Mammary epithelial cell (primary cell): ENCODE data around the gene HMSD.
"Not testable (repeated sequence)": the region's sequence is repeated elsewhere in the genome, so short reads cannot be mapped to it uniquely, and the experiment has no call there.

Experiments used
- CTCF ChIP-seq, 2 donors: IDR thresholded peaks in 1 of 2; conservative IDR thresholded peaks in 1 of 2; 2 replicates each; pipeline ENCODE4 v1.5.1; 2011 to 2012; ENCODE audit warnings: inconsistent platforms in 2 of 2, low read length in 2 of 2, mild to moderate bottlenecking in 2 of 2, control low read depth in 1 of 2, low read depth in 1 of 2; ENCODE audit not compliant: insufficient read depth in 1 of 2; ENCODE audit errors: extremely low read depth in 1 of 2
- EZH2 ChIP-seq: IDR thresholded peaks from 2 replicates; pipeline ENCODE4 v1.6.1; 2012; ENCODE audit warnings: low read length, inconsistent platforms, borderline replicate concordance

DNA sequence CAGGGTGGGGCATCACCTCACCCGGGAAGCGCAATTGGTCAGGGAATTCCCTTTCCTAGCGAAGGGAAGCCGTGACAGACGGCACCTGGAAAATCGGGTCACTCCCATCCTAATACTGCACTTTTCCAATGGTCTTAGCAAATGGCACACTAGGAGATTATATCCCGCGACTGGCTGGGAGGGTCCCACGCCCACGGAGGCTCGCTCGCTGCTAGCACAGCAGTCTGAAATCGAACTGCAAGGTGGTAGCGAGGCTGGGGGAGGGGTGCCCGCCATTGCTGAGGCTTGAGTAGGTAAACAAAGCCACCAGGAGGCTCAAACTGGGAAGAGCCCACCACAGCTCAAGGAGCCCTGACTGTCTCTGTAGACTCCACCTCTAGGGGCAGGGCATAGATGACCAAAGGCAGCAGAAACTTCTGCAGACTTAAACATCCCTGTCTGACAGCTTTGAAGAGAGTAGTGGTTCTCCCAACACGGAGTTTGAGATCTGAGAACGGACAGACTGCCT lies 8.5 kb upstream of the HMSD start:
- not testable (repeated sequence) for TF ChIP-seq CTCF (conservative IDR thresholded peaks at IDR 0.05 in 1 of 2, IDR thresholded peaks at IDR 0.05 in 1 of 2; ENCODE audit: extremely low read depth in 1 of 2, insufficient read depth in 1 of 2, low read depth in 1 of 2, low read length in 2 of 2); EZH2
